Hepatocyte (in vitro differentiated cells): ENCODE measurements around the gene DIS3L2. TPM values are rescaled to one million over a fixed set of nuclear protein-coding genes. Genes with fewer than 3 reads are reported as not detected.

ENCODE experiments used
- DNase-seq: peaks from one replicate; pipeline ENCODE4 v3.0.0-alpha.2; 2016; ENCODE audit warnings: low spot score
- H2AFZ ChIP-seq: fragments of 200-600 bp; sonication (generic); 2 replicates; pipeline ENCODE4 v1.6.0; 2016; ENCODE audit warnings: antibody characterized with exemption, mild to moderate bottlenecking
- H3K27ac ChIP-seq: fragments of 200-600 bp; sonication (generic); 2 replicates; pipeline ENCODE4 v1.5.1; 2016; ENCODE audit warnings: mild to moderate bottlenecking
- H3K27me3 ChIP-seq: fragments of 200-600 bp; sonication (generic); 2 replicates; pipeline ENCODE4 v1.6.1; 2016
- H3K36me3 ChIP-seq: fragments of 200-600 bp; sonication (generic); replicated peaks from 2 replicates; pipeline ENCODE4 v1.5.1; 2016; ENCODE audit warnings: low read depth; ENCODE audit not compliant: insufficient read depth
- H3K4me1 ChIP-seq: fragments of 200-600 bp; sonication (generic); 2 replicates; pipeline ENCODE4 v1.5.1; 2016; ENCODE audit warnings: mild to moderate bottlenecking, moderate library complexity; ENCODE audit not compliant: insufficient read depth
- H3K4me2 ChIP-seq: fragments of 200-600 bp; sonication (generic); 2 replicates; pipeline ENCODE4 v1.6.0; 2016
- H3K4me3 ChIP-seq: fragments of 200-600 bp; sonication (generic); 2 replicates; pipeline ENCODE4 v1.5.1; 2016; ENCODE audit warnings: mild to moderate bottlenecking
- H3K79me2 ChIP-seq: fragments of 200-600 bp; sonication (generic); 2 replicates; pipeline ENCODE4 v1.6.0; 2017; ENCODE audit warnings: mild to moderate bottlenecking
- H3K9me2 ChIP-seq: fragments of 200-600 bp; sonication (generic); replicated peaks from 2 replicates; pipeline ENCODE4 v1.6.0; 2017; ENCODE audit warnings: mild to moderate bottlenecking; ENCODE audit not compliant: insufficient read depth
- H3K9me3 ChIP-seq: fragments of 200-600 bp; sonication (generic); 2 replicates; pipeline ENCODE4 v1.5.1; 2016; ENCODE audit warnings: low read depth, mild to moderate bottlenecking
- H4K20me1 ChIP-seq: fragments of 200-600 bp; sonication (generic); 2 replicates; pipeline ENCODE4 v1.6.0; 2016; ENCODE audit warnings: mild to moderate bottlenecking; ENCODE audit not compliant: insufficient read depth, poor library complexity, severe bottlenecking
- EZH2 ChIP-seq: fragments of 200-600 bp; sonication (generic); IDR thresholded peaks from 2 replicates; pipeline ENCODE4 v1.6.1; 2016; ENCODE audit warnings: antibody characterized with exemption, mild to moderate bottlenecking, borderline replicate concordance
- EZH2phosphoT487 ChIP-seq: fragments of 200-600 bp; sonication (generic); IDR thresholded peaks from one replicate; pipeline ENCODE4 v1.6.1; 2018; ENCODE audit warnings: antibody characterized with exemption, mild to moderate bottlenecking, low read depth, moderate library complexity; ENCODE audit not compliant: unreplicated experiment, severe bottlenecking
- WGBS: methylation state at CpG from one replicate; pipeline ENCODE4 v1.1.6; 2016; ENCODE audit warnings: low lambda C conversion rate; ENCODE audit errors: missing lambda C conversion rate; 5-methylcytosine and 5-hydroxymethylcytosine counted together
- polyA plus RNA-seq: library from polyadenylated mRNA; unstranded; fragments of >200 nt; fragmentation: Nextera tagmentation; extraction: Ambion mirVana; gene quantifications from 2 replicates; pipeline ENCODE4 v1.2.1, GENCODE V29; 2016
- total RNA-seq: library from RNA; depleted of rRNA; stranded (reverse); fragments of >200 nt; gene quantifications from 2 replicates; pipeline ENCODE4 v1.2.3, GENCODE V29; 2014
- TF ChIP-seq, protein P1 (sequence below): fragments of 200-600 bp; sonication (generic); IDR thresholded peaks from 2 replicates; pipeline ENCODE4 v1.5.1; 2016; ENCODE audit warnings: antibody characterized with exemption, mild to moderate bottlenecking; ENCODE audit not compliant: poor library complexity

Gene DIS3L2
- total and polyA plus RNA-seq, 2 experiments from 2014 or later: 19.5 to 20.0 TPM

GRCh38 chr2:232129483-232129882 is 168.0 kb downstream of the DIS3L2 start:
- Histone ChIP-seq H3K9me2 (no peaks in the 10 kb centered on the region), H2AFZ (no peak overlapping the region), H3K36me3 (no peaks in the 10 kb centered on the region), H3K27ac (no peak overlapping the region), H3K4me3 (no peak overlapping the region), H3K4me2 (no peak overlapping the region), H3K79me2 (no peaks in the 10 kb centered on the region), H4K20me1 (no peaks in the 10 kb centered on the region), H3K4me1 (no peaks in the 10 kb centered on the region), H3K9me3 (no peaks in the 10 kb centered on the region), H3K27me3 (no peaks in the 10 kb centered on the region)
- no peak for TF ChIP-seq EZH2phosphoT487
- TF ChIP-seq, protein P1, sequence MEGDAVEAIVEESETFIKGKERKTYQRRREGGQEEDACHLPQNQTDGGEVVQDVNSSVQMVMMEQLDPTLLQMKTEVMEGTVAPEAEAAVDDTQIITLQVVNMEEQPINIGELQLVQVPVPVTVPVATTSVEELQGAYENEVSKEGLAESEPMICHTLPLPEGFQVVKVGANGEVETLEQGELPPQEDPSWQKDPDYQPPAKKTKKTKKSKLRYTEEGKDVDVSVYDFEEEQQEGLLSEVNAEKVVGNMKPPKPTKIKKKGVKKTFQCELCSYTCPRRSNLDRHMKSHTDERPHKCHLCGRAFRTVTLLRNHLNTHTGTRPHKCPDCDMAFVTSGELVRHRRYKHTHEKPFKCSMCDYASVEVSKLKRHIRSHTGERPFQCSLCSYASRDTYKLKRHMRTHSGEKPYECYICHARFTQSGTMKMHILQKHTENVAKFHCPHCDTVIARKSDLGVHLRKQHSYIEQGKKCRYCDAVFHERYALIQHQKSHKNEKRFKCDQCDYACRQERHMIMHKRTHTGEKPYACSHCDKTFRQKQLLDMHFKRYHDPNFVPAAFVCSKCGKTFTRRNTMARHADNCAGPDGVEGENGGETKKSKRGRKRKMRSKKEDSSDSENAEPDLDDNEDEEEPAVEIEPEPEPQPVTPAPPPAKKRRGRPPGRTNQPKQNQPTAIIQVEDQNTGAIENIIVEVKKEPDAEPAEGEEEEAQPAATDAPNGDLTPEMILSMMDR: no peak
- no peak for TF ChIP-seq EZH2
- DNase-seq: no peak
- 60% methylated on average over 4 of the region's 4 CpGs for WGBS

- WGBS: 82% methylated on average over 3 of the region's 3 CpGs
- Histone ChIP-seq H3K9me3 (no peaks in the 10 kb centered on the region), H3K36me3 (no peaks in the 10 kb centered on the region), H3K4me1 (no peaks in the 10 kb centered on the region), H3K27ac (no peak overlapping the region), H3K4me2 (no peak overlapping the region), H3K4me3 (no peak overlapping the region), H3K9me2 (no peaks in the 10 kb centered on the region), H3K27me3 (no peaks in the 10 kb centered on the region), H2AFZ (no peak overlapping the region), H3K79me2 (no peaks in the 10 kb centered on the region), H4K20me1 (no peaks in the 10 kb centered on the region)
- DNase-seq: no peak
- TF ChIP-seq, protein P1: no peak
- no peak for TF ChIP-seq EZH2
- no peak for TF ChIP-seq EZH2phosphoT487
Measured at GRCh38 chr2:232132181-232132580, 170.7 kb downstream of the DIS3L2 start.

DNA sequence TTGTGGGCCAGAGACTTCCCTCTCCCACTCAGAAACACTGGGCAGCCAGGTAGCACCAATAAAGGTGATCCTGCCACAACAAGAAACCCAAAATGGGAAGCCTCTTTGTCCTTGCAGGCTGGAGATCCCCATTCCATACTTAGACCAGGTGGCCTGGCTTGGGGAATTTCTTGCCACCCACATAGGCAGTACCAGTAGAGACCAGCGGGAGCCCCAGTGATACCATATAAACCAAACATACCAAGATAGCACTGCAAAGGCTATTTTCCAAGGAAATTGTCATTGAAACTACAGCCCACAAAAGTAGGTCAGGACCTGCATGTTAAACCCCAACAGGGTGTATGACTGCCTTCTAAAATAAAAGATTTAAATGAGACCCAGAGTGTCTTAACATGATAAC is 171.6 kb downstream of the DIS3L2 start:
- no peaks in the 10 kb centered on the region for H3K36me3 ChIP-seq
- no peak overlapping the region for H2AFZ ChIP-seq
- H3K4me1 ChIP-seq: no peaks in the 10 kb centered on the region
- H3K4me2 ChIP-seq: no peak overlapping the region
- no peaks in the 10 kb centered on the region for H3K9me2 ChIP-seq
- H3K27ac ChIP-seq: no peak overlapping the region
- no peaks in the 10 kb centered on the region for H3K9me3 ChIP-seq
- no peak for DNase-seq
- 92% methylated on average over 1 of the region's 1 CpG for WGBS
- H3K4me3 ChIP-seq: no peak overlapping the region
- H3K79me2 ChIP-seq: no peaks in the 10 kb centered on the region
- H4K20me1 ChIP-seq: no peaks in the 10 kb centered on the region
- no peak for TF ChIP-seq EZH2
- no peaks in the 10 kb centered on the region for H3K27me3 ChIP-seq

GRCh38 chr2:232134939-232135338 is 173.4 kb downstream of the DIS3L2 start:
- Histone ChIP-seq H3K9me3 (no peaks in the 10 kb centered on the region), H3K36me3 (no peaks in the 10 kb centered on the region), H4K20me1 (no peaks in the 10 kb centered on the region), H3K79me2 (no peaks in the 10 kb centered on the region), H3K4me3 (no peak overlapping the region), H3K9me2 (no peaks in the 10 kb centered on the region), H2AFZ (no peak overlapping the region), H3K4me1 (no peaks in the 10 kb centered on the region), H3K27ac (no peak overlapping the region), H3K27me3 (no peaks in the 10 kb centered on the region), H3K4me2 (no peak overlapping the region)
- no peak for DNase-seq
- WGBS: 90% methylated on average over 4 of the region's 4 CpGs
- TF ChIP-seq, protein P1: no peak
- TF ChIP-seq EZH2: no peak
